Right lobe of liver (tissue), 6 donors: Measurements from ENCODE around the gene SEM1. TPM values are rescaled to one million over a fixed set of nuclear protein-coding genes. Genes with fewer than 3 reads are reported as not detected.

Source experiments
- ATAC-seq, 4 donors: fragments of 200-7000 bp; cut with Tn5 transposase; one replicate each; pipeline ENCODE4 v1.9.1; 2020; ENCODE audit warnings: mild to moderate bottlenecking in 4 of 4, moderate library complexity in 4 of 4
- DNase-seq, 3 donors: peaks; one replicate each; pipeline ENCODE4 v3.0.0-alpha.2; 2020
- H3K27ac ChIP-seq, 3 donors: fragments of 200-600 bp; one replicate each; pipeline ENCODE4 v1.8.0; 2022
- H3K27me3 ChIP-seq, 2 donors: fragments of 200-600 bp; one replicate each; pipeline ENCODE4 v1.8.0; 2022
- H3K36me3 ChIP-seq, 4 donors: fragments of 200-600 bp; sonication (generic) in 1 of 4; one replicate each; pipeline versions ENCODE4 v1.5.1 to v1.8.0; 2017 to 2022; ENCODE audit warnings: control low read depth in 1 of 4
- H3K4me1 ChIP-seq, 4 donors: fragments of 200-600 bp; sonication (generic) in 1 of 4; one replicate each; pipeline versions ENCODE4 v1.5.1 to v1.8.0; 2017 to 2022; ENCODE audit warnings: control low read depth in 1 of 4
- H3K4me3 ChIP-seq, 3 donors: fragments of 200-600 bp; one replicate each; pipeline ENCODE4 v1.8.0; 2022
- H3K9me3 ChIP-seq, 4 donors: fragments of 200-600 bp; sonication (generic) in 1 of 4; one replicate each; pipeline versions ENCODE4 v1.5.1 to v1.8.0; 2017 to 2022; ENCODE audit warnings: control low read depth in 1 of 4
- POLR2A ChIP-seq: fragments of 450-650 bp; IDR thresholded peaks from one replicate; pipeline ENCODE4 v1.6.1; 2017; ENCODE audit warnings: antibody characterized with exemption, mild to moderate bottlenecking
- WGBS: methylation state at CpG from one replicate; pipeline ENCODE4 v1.1.6; 2018; ENCODE audit warnings: low coverage, low lambda C conversion rate; ENCODE audit not compliant: insufficient coverage; ENCODE audit errors: missing lambda C conversion rate; 5-methylcytosine and 5-hydroxymethylcytosine counted together
- intact Hi-C, 2 donors: fragments of 100-400 bp; cut with DNase I; formaldehyde crosslinking; loops; one replicate each; pipeline versions ENCODE4 v1.11.2 to v1.14.1; 2022
- total RNA-seq, 6 experiments: library from RNA; depleted of rRNA in 2 of 6; stranded (reverse); fragments of >200 nt in 2 of 6; fragmentation: NEBNext Ultra II Directional in 3 of 6; extraction: Animal tissue kit (Norgen Biotek cat#: 25700) in 3 of 6; gene quantifications; one replicate each; pipeline versions ENCODE4 v1.1.0 to v1.2.4, GENCODE V29; 2016 to 2023
- TF ChIP-seq, protein P1 (sequence below), 4 donors: fragments of 200-600 bp in 3 of 4; fragments of 450-650 bp in 1 of 4; IDR thresholded peaks; one replicate each; pipeline versions ENCODE4 v1.5.1 to v1.8.0; 2016 to 2022; ENCODE audit warnings: antibody characterized with exemption in 4 of 4, mild to moderate bottlenecking in 2 of 4
- donor health status: DM: no; HTN: yes; CAD: no.
- donor health status: DM: no; HTN: no; CAD: no.
- donor health status: DM: no; HTN: no; CAD: no.
- donor health status: DM: no; HTN: yes; CAD: no.
- donor health status: DM: no; HTN: yes; CAD: no.

Gene SEM1
- total RNA-seq, 6 experiments from 2014 or later = 13.7 to 36.8 (median 23.5) TPM

DNA sequence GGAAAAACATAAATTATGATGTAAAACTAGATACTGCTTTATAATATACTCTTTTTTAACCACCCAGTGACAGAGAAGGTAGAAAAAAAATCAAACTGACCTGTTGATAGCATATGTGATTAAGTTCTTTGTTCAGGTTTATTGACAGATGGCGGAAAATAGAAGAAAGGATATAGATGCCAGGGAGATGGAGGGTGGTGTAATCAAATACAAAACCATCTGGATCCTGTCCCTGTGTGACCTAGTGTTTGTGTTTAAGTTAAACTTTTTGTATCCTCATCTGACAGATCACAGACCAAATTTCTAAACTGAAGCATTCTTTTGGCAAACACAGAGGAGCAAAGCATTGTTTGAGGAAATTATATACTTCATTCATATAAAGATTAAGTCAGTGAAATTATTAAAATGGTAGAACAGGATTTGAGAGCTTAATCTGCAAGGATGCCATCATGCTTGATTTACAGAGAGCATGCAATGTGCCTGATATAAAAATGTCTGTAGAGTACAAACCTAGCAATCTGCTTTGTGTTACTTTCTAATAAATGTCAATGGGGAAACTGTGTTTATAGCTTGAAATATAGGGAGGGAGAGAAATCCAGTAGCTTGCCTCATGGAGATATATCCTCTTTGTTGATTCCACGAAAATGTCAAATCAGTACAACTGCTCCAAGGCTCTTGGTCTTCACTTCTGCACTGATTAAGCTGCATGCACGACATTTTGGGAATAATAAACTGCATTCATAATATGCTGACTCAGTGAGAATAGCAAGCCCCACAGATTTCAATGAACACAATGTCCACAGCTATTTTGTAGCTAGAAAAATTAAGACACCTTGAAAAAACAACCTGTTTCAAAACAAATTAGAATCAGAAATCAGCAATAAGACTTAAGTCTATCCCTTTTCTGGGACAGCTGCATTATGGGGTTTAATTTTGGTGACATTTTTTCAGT is 39.0 kb downstream of the SEM1 start:
- no peaks in the 10 kb centered on the region for H3K9me3 ChIP-seq
- no peaks in the 10 kb centered on the region for H3K27me3 ChIP-seq
- TF ChIP-seq, protein P1, sequence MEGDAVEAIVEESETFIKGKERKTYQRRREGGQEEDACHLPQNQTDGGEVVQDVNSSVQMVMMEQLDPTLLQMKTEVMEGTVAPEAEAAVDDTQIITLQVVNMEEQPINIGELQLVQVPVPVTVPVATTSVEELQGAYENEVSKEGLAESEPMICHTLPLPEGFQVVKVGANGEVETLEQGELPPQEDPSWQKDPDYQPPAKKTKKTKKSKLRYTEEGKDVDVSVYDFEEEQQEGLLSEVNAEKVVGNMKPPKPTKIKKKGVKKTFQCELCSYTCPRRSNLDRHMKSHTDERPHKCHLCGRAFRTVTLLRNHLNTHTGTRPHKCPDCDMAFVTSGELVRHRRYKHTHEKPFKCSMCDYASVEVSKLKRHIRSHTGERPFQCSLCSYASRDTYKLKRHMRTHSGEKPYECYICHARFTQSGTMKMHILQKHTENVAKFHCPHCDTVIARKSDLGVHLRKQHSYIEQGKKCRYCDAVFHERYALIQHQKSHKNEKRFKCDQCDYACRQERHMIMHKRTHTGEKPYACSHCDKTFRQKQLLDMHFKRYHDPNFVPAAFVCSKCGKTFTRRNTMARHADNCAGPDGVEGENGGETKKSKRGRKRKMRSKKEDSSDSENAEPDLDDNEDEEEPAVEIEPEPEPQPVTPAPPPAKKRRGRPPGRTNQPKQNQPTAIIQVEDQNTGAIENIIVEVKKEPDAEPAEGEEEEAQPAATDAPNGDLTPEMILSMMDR (IDR thresholded peaks at IDR 0.05) = no peak
- TF ChIP-seq POLR2A = no peak
- H3K36me3 ChIP-seq = peaks cover 0 to 9% (median 0%) of the 10 kb centered on the region in 4 donors
- WGBS = 100% methylated on average over 3 of the region's 3 CpGs
- intact Hi-C loops = no loop called here
- ATAC-seq = no peak
- no peak overlapping the region for H3K27ac ChIP-seq
- H3K4me3 ChIP-seq = no peak overlapping the region
- DNase-seq = no peak
- H3K4me1 ChIP-seq = no peaks in the 10 kb centered on the region

DNA sequence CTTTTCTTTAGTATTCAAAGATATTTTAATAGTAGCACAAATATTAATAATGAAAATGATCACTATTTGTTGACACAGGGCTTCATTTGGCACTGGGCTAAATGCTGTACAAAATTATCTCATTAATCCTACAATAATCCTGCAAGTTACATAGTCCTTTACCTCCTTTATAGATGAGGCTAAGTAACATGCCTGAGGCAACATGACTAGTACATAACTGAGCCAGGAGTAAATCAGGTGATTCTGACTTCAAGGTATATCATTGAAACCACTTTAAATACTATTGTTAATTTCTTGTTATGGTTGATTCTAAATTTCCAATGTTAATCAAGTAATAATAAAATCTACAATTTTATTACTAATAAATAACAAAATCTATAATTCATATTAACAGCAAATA is 39.8 kb downstream of the SEM1 start:
- H3K27me3 ChIP-seq = no peaks in the 10 kb centered on the region
- DNase-seq (no peak), ATAC-seq (no peak)
- H3K27ac ChIP-seq = no peak overlapping the region
- TF ChIP-seq, protein P1 (IDR thresholded peaks at IDR 0.05) = no peak
- TF ChIP-seq POLR2A = no peak
- H3K4me1 ChIP-seq = no peaks in the 10 kb centered on the region
- no peaks in the 10 kb centered on the region for H3K9me3 ChIP-seq
- H3K4me3 ChIP-seq = no peak overlapping the region
- H3K36me3 ChIP-seq = peaks cover 0 to 9% (median 0%) of the 10 kb centered on the region in 4 donors
- intact Hi-C loops = no loop called here

DNA sequence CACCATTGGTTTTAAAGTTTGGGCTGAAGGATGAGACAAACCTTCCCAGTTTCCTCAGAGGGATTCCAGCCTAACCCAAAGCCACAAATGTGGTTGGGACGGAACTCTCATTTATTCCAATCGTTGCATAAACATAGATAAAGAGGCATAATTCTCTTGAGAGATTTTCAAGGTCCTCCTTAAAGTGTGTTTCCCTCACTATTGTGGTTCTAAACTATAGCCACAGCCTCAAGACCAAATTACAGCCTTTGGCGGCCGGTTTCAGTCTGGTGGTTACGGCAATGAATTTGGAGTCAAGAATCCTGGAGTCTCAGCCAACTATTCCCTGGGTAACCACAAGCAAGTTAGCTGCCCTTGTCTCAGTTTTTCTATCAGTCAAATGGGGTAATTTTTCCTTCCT is 42.6 kb downstream of the SEM1 start:
- Histone ChIP-seq H3K4me1 (no peaks in the 10 kb centered on the region), H3K27me3 (no peaks in the 10 kb centered on the region), H3K27ac (no peak overlapping the region), H3K36me3 (peaks cover 0 to 9% (median 0%) of the 10 kb centered on the region in 4 donors), H3K4me3 (no peak overlapping the region), H3K9me3 (no peaks in the 10 kb centered on the region)
- TF ChIP-seq POLR2A = no peak
- TF ChIP-seq, protein P1 (IDR thresholded peaks at IDR 0.05) = no peak
- 77% methylated on average over 2 of the region's 5 CpGs for WGBS
- DNase-seq (no peak), ATAC-seq (no peak)
- intact Hi-C loops = no loop called here

DNA sequence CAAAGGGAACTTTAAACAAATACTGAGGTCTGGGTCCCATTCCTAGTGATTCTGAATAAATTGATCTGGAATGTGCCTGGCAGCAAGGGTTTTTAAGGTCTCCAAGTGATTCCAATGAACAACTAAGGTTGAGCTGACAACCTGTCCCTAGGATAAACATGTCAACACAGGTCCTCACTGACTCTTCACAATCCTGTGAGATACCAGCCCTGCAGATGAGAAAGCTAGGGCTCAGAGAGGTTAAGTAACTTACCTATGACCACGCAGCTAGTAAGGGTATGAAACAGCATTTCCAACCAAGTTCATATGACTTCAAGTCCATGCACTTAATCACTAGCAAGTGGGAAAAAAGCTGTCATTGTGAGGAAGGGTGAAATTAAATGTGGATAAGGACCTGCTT is 44.0 kb downstream of the SEM1 start:
- ATAC-seq = no peak
- H3K9me3 ChIP-seq = no peaks in the 10 kb centered on the region
- WGBS = 100% methylated on average over 1 of the region's 1 CpG
- no peak overlapping the region for H3K4me3 ChIP-seq
- no peaks in the 10 kb centered on the region for H3K27me3 ChIP-seq
- H3K27ac ChIP-seq = no peak overlapping the region
- intact Hi-C loops = no loop called here
- DNase-seq = no peak
- TF ChIP-seq POLR2A = no peak
- TF ChIP-seq, protein P1 (IDR thresholded peaks at IDR 0.05) = no peak
- H3K36me3 ChIP-seq = peaks cover 0 to 6% (median 0%) of the 10 kb centered on the region in 4 donors
- no peaks in the 10 kb centered on the region for H3K4me1 ChIP-seq
